AG09309 (cell line): ENCODE measurements around the gene ONECUT1.

ENCODE experiments used
- DNase-seq: peaks from one replicate; pipeline ENCODE4 v3.0.0-alpha.2; 2010; ENCODE audit warnings: low read depth
- H3K4me3 ChIP-seq: 2 replicates; pipeline ENCODE4 v1.5.1; 2011; ENCODE audit warnings: mild to moderate bottlenecking, low read depth, low read length, moderate library complexity; ENCODE audit not compliant: control insufficient read depth
- TF ChIP-seq, protein P1 (sequence below): IDR thresholded peaks from 2 replicates; pipeline ENCODE4 v1.5.1; 2011; ENCODE audit warnings: mild to moderate bottlenecking, low read depth, low read length, inconsistent platforms; ENCODE audit not compliant: insufficient read depth, control insufficient read depth; ENCODE audit errors: missing control alignments

ONECUT1 gene

DNA sequence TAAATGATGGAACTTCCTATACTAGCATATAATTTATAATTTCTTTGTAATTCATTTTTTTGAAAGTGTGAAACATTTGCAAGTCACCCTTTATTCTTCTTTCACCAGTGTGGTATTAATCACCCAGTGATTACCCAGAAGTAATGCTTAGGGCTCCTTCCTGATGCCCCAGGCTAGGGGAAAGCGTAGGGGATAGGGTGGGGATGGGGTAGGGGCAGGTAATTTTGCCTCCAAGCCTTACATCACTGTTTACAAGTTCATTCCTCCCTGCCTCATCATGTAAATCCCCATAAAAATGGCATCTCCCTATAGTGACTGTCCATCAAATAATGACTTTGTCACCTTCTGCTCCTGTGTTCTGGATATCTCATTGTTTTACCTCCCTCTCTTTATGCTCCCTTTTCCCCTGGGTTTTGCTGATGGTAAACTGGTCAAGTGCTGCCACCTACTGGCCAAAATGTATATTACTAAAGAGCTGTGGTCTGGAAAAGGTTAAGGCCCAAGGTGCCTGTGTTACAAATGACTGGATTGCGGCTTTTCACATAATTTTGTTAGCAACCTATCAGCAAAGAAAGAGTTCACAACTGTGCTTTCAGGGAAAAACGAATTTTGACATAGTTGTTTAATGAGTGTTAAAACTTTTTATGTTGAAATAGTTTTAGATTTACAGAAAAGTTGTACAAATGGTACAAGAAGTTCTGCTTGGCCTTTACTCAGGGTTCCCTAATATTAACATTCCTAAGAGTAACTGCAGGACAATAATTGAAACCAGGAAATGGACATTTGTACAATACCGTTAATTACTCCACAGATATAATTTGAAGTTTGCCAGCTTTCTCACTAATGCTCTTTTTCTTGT lies 54.7 kb downstream of the ONECUT1 start:
- no peak overlapping the region for H3K4me3 ChIP-seq
- DNase-seq = peak; percentile 41
- TF ChIP-seq, protein P1, sequence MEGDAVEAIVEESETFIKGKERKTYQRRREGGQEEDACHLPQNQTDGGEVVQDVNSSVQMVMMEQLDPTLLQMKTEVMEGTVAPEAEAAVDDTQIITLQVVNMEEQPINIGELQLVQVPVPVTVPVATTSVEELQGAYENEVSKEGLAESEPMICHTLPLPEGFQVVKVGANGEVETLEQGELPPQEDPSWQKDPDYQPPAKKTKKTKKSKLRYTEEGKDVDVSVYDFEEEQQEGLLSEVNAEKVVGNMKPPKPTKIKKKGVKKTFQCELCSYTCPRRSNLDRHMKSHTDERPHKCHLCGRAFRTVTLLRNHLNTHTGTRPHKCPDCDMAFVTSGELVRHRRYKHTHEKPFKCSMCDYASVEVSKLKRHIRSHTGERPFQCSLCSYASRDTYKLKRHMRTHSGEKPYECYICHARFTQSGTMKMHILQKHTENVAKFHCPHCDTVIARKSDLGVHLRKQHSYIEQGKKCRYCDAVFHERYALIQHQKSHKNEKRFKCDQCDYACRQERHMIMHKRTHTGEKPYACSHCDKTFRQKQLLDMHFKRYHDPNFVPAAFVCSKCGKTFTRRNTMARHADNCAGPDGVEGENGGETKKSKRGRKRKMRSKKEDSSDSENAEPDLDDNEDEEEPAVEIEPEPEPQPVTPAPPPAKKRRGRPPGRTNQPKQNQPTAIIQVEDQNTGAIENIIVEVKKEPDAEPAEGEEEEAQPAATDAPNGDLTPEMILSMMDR = peak; percentile 77

DNA sequence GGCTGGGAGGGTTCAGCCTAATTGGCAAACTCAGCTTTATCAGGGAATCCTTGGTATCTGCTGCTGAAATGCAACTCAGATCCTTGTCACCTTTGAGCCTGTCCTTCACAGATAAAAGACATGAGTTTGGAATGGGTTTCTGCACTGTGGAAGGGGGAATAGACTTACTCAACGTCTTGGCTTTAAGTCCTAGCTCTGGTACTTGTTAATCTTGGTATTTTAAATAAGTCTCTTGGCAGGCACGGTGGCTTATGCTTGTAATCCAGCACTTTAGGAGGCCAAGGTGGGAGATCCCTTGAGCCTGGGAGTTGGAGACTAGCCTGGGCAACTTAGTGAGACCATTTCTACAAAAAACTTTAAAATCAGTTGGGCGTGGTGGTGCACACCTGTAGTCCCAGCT lies 55.8 kb downstream of the ONECUT1 start:
- TF ChIP-seq, protein P1 = no peak
- DNase-seq = no peak
- no peak overlapping the region for H3K4me3 ChIP-seq

DNA sequence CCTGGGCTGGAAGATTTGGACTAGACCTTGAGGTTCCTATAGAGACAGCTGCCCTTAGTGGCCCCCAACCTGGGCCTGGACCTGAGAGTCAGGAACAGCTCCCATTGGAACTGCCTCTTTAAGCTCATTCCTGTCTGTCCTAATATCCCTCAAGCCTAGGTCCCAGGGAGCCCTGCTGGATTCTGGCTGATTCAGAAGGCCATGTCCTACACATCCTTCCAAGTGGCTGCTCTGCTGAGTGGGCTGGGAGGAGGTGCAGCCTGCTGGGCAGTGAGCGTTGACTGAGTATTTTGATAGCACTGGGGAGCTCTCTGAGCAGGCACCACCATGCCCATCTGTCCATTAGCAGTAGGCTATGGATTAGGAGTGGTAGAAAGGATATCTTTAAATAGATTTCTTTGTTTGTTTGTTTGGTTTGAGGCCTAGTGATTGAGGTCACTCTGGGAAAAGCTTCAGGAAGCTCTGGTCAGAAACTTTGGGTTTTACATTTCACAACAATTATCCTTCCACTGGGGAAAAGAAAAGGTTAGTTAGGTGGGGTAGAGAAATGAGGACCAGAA lies 56.4 kb downstream of the ONECUT1 start:
- TF ChIP-seq, protein P1 = no peak
- no peak overlapping the region for H3K4me3 ChIP-seq
- no peak for DNase-seq

DNA sequence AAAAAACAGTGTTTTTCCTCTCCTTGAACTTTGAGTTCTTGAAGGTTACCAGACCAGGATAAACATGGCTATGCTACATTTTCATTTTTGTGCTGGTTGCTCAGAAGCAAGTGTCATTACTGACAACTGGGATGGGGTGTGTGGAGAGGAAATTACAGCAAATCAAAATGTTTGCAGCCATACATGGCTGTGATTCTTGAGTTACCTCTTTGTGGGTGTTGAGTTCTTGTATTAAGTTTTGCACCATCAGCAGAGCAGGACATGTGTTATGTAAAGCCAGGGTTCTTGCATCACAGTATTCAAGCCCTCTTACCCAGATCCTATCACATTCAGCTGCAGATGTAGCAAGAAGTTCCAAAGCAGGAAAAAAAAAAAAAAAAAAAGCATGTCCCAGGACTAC lies 57.0 kb downstream of the ONECUT1 start:
- no peak overlapping the region for H3K4me3 ChIP-seq
- TF ChIP-seq, protein P1 = no peak
- DNase-seq = peak; percentile 29

DNA sequence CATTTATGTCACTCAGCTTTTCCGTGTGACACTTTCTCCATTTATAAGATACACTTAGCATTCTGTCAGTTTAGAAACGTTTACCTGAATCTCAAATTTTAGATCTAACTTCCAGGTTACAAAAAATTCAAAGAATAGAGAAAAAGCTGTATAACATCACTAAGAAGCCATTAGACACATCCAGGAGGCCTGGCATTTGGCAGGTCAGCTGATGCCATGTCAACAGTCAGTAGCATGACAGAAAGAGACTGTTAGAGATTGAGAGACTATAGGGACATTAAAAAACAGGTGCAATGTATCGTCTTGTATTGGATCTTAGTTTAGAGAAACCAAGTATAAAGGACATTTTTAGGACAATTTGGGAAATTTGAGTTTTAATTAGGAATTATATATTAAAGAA lies 57.6 kb downstream of the ONECUT1 start:
- TF ChIP-seq, protein P1 = no peak
- no peak overlapping the region for H3K4me3 ChIP-seq
- DNase-seq = no peak

DNA sequence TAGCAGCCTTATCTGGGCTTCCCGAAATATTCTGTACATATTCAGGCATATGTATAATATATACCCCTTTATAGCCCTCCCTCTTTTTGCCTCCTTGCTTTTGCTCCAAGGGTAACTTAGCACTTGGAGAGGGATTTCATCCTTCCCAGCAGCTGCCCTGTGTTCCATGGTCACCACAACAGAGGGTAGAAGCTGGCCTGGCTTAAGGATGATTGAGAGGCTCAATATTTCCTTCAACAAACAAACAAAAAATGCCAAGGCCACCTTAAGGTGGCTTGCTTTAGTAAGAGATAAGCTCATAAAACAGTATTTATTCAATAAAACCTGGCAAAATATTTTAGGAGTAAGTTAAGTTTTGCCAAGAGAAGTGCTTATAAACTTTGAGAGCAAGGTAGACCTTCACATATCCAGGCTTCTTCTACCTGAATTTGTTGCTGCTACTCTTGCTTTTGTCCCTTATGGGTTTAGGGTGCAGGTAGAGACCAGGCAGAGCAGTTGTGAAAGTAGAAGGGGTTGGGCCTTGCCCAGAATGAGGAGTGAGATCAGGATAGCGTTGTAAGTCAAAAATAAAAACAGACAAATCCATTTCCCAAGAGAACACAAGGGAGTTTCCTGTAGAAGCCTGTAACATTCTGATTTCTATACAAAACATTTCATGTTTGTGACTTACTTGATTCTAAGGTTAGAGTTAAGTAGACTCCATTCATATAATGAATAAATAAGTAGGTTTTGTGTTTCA lies 58.2 kb downstream of the ONECUT1 start:
- no peak overlapping the region for H3K4me3 ChIP-seq
- no peak for DNase-seq
- TF ChIP-seq, protein P1 = no peak
